ENCODE results near the gene KMT5C.
"Not testable (repeated sequence)": the region's sequence is repeated elsewhere in the genome, so short reads cannot be mapped to it uniquely, and the experiment has no call there.

Gene KMT5C

DNA sequence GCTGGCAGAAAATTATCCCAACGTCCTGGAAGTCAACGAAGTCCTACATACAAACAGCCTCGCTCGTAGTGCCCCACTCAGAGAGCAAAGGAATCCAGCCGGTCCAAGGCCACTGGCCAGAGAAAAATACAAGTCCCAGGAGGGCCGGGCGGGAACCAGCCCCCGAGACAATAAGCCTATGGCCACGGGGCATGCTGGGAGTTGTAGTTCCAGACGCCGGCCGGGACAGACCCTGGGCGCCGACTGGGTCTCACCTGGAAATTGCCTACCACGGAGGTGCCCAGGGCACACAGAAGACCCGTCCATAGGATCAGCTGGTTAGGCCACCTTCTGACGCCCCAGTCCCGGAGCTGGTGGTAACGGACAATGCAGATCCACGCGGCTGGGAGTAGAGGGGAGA, 19.9 kb upstream of the KMT5C start:
- no peak for DNase-seq (ENCODE audit: low read depth in 2 of 2)

DNA sequence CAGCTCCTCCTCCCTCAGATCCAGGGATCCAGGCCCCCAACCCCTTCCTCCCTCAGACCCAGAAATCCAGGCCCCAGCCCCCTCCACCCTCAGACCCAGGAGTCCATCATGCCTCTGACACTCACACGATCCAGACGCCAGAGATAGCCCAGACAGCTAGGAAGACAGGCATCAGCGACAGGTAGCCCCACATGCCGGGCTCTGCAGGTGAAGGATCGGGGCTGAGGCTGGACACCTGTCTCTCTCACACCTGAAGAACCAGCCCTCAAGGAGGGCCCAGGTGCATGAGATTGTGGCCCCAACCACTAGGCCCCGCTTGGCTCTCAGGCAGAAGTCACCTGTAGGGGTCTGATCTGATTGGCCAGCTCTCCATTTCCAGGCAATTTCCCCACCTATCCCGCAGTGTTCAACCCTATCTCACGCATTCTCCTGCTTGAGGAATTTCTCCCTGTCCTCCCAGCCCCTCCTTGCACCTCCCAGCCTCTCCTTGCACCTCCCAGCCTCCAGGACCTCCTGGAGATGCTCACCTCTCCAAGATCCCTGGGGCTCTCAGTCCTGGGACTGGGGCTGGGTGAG, 18.7 kb upstream of the KMT5C start:
- no peak for DNase-seq (ENCODE audit: low read depth in 2 of 2)

DNA sequence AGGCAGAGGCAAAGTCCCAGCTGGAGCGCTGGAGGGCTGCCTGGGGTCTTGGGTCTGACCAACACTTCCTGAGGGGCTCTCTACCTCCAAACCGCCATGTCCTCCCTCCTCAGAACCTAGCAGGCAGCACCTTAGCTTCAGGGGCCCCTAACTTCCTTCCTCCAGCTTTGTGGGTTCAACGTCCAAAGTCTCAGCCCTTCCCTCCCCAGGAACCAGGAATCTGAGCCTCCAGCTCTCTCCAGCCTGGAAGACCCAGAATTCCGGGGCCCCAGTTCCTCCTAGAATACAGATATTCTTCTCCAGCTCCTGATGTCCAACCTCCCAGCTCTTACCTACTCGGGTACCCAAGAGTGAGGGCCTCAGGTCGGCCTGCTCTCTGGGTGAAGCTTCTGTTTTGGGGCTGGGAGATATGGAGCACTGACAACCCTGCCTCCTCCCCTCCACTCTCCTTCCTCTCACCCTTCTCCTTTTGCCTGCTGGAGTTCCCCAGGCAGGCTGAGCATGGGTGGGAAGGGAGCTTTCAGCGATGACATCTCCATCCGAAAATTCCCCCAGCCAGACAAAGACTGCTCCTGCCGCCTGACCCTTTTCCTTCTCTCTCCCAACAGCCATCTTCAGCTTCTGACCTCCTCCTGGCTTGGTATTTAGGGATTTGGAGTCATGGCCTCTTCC, 18.1 kb upstream of the KMT5C start:
- no peak for DNase-seq (ENCODE audit: low read depth in 2 of 2)

GRCh38 chr19:55322204-55322885, 17.3 kb upstream of the KMT5C start:
- no peak for DNase-seq (ENCODE audit: low read depth in 2 of 2)

DNA sequence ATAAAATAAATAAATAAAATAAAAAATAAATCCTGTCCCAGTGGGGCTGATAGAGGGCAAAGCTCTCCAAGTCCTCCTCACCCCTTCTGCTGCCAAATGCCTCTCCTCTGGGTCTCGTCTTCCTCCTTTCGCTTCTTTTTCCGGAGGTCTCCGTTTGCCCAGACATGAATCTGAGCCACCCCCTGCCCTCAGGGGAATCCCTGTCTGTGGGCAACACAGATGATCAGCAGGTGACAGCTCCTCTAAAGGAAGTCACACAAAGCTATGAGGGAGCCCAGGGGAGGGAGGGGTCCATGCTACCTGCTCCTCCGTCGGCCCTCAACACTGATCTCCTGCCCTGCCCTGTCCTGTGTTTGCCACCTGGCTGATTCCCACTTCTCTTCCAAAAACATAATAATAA, 15.0 kb upstream of the KMT5C start:
- DNase-seq (ENCODE audit: low read depth in 2 of 2): no peak

GRCh38 chr19:55325172-55325571, 14.5 kb upstream of the KMT5C start, which contains the start of gene TMEM150B:
TSS of gene TMEM150B (minus strand) at chr19:55325341. CDS start at chr19:55321036, 4,305 bp downstream.
- DNase-seq (ENCODE audit: low read depth in 2 of 2): no peak

GRCh38 chr19:55328774-55329318, 10.8 kb upstream of the KMT5C start:
- not testable (repeated sequence) for DNase-seq (ENCODE audit: low read depth in 2 of 2)

- DNase-seq (ENCODE audit: low read depth in 2 of 2): not testable (repeated sequence)
These were observed 9.9 kb upstream of the KMT5C start for GRCh38 chr19:55329791-55330190.

DNA sequence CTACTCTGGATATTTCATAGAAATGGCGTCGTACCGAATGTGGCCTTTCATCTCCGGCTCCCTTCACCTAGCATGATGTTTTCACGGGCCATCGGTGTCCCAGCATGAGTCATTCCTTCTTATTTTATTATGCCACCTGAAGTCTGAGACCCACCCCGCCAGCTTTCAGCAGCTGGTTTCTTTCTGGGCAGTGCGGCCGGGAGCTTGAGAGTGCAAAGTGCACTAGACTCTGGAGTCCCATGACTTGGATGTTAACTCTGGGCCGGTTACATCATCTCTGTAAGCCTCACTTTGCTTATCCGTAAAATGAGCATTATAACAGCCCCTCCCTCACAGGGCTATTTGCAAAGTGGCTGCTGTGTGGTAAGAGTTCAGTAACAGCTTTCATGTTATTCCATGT, 5.8 kb upstream of the KMT5C start:
- no peak for DNase-seq (ENCODE audit: low read depth in 2 of 2)

- DNase-seq (ENCODE audit: low read depth in 2 of 2): no peak
These were observed 3.6 kb upstream of the KMT5C start for GRCh38 chr19:55336101-55336500.

- DNase-seq (ENCODE audit: low read depth in 2 of 2): no peak
These were observed 460 bp downstream of the KMT5C start for GRCh38 chr19:55339889-55340783.

- DNase-seq (ENCODE audit: low read depth in 2 of 2): no peak
These were observed 1.1 kb downstream of the KMT5C start for GRCh38 chr19:55340784-55341147.

GRCh38 chr19:55341171-55341588, 1.5 kb downstream of the KMT5C start:
- DNase-seq (ENCODE audit: low read depth in 2 of 2): peak in 1 of 2 donors; percentile 18

DNA sequence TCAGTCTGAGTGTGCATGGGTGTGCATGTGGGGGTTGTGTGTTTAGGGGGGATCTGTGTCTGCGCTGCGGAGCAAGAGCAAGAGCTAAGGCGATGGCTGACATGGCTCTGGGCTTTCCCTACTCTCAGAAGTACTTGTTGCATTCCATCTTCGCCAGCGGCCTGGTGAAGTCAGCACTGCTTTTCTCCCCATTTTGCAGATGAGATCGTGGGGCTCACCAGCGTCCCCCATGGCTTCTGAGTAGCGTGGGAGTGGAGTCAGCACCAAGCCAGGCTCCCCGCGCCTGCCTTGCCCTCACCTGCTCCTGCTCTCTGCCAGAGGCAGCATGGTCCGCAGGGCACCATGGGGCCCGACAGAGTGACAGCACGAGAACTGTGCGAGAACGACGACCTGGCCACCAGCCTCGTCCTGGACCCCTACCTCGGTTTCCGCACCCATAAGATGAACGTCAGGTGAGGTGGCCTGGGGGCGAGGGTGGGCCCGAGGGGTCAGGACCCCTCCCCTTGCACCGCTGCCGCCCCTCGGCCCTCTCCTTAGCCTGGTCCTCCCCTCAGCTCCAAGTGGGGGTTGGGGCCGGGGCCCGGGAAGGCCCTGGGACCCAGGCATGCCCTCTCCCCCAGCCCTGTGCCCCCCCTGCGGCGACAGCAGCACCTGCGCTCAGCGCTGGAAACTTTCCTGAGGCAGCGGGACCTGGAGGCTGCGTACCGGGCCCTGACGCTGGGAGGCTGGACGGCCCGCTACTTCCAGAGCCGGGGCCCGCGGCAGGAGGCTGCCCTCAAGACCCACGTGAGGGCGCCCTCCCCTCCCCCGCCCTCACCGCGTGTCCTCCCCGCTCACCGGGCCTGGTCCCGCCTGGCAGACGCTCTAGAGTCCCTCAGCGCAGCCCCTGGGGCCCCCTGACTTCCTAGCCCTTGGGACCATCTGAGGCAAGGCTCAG, 2.2 kb downstream of the KMT5C start:
- DNase-seq (ENCODE audit: low read depth in 2 of 2): no peak

DNA sequence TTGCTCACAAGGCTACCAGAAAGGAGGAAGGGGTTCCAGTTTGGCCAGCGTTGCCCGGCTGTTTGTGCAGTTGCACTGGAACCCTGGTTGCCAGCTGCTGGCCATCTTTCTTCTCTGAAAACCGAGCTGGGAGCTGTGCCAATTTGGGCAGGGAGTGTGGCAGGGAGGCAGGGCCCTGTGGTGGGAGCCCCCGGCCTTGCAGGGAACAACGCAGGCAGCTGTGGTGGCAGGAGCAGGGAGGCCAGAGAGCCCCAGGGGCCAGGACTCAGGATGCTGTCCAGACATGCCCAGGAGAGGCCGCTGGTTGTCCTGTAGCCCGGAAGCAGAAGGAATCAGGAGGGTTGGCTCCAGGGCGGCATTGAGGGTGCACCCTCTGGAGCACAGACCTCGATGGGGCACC, 4.8 kb downstream of the KMT5C start:
- no peak for DNase-seq (ENCODE audit: low read depth in 2 of 2)

DNA sequence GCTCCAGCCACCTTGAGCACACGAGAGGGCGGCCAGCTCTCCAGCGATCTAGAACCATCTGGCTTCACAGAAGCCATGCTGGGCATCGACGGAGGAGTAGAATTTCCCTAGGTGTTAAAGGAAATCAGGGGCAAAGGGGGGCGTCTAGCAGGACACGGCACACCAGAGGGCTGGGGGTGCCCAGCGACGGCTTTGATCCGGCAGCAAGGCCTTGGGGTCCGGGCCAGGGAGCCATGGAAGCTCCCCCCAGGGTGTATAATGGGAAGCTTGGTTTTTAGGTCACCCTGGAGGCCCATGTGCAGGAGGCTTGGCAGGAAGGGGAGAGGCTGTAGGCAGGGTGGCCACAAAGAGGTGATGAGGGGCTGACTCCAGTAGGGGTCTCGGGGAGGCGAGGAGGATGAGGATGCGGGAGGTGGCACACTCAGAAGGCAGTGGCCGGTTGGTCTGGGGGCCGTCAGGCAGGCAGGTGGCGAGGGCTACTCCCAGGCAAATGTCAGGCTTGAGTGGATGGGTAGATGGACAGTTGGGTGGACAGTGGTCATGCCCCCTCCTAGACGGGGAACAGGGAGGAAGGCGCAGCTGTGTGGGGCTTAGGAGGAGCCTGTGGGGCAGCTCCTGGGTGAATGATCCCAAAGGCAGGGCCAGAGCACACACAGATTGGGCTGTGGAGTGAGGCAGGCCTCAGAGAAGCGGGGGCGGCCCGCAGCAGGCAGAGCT, 5.6 kb downstream of the KMT5C start:
- DNase-seq (ENCODE audit: low read depth in 2 of 2): no peak

DNA sequence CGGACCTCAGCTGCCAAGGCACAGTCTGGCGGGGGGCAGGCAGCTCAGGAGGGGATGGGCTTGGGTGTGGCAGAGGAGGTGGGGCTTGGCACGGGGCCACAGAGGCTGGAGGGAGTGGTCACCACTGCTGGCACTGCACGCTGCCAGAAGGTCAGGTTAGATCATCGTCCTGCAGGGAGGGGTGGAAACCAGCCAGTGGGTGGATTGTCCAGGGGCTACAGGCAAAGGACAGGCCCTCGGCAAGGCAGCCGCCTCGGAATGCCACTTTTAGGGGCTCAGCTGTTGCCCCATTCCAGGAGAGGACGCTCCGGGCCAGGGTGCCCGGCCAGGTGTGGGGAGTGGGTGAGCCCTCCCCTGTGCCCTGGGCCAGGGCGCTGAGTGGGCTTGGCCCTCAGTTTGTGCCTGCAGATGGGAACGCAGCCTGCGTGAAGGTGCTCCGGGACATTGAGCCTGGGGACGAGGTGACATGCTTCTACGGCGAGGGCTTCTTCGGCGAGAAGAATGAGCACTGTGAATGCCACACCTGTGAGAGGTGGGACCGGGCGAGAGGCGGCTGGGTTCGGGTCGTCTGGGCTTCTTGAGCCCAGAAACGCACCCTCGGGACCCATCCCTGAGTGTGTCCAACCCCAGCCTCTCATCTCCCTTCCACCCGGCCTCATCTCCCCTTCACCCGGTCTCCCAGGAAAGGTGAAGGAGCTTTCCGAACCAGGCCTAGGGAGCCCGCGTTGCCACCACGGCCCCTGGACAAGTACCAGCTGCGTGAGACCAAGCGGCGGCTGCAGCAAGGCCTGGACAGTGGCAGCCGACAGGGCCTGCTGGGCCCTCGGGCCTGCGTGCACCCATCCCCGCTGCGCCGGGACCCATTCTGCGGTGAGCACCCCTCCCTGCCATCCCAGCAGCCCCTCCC, 6.4 kb downstream of the KMT5C start:
- no peak for DNase-seq (ENCODE audit: low read depth in 2 of 2)

- no peak for DNase-seq (ENCODE audit: low read depth in 2 of 2)
These were observed 7.2 kb downstream of the KMT5C start for GRCh38 chr19:55346725-55347441.
